T-helper 1 cell treated with Interleukin-12 subunit alpha and Interleukin-12 subunit beta and Interleukin-4 antibody, amounts not matched to agents 30 ng/mL and 1 ng/mL, for 36 hours (primary cell): ENCODE data around the gene GIT2. TPM values are rescaled to one million over a fixed set of nuclear protein-coding genes. Genes with fewer than 3 reads are reported as not detected.
"Not testable (repeated sequence)": the region's sequence is repeated elsewhere in the genome, so short reads cannot be mapped to it uniquely, and the experiment has no call there.

ENCODE experiments used
- intact Hi-C: fragments of 100-400 bp; cut with micrococcal nuclease; formaldehyde crosslinking; loops from one replicate; pipeline ENCODE4 v1.15.1; 2024
- total RNA-seq: library from RNA; stranded (reverse); gene quantifications from 2 replicates; pipeline ENCODE4 v1.2.3, GENCODE V29; 2022

The GIT2 gene
- total RNA-seq, 1 donor from 2014 or later: 139 TPM

DNA sequence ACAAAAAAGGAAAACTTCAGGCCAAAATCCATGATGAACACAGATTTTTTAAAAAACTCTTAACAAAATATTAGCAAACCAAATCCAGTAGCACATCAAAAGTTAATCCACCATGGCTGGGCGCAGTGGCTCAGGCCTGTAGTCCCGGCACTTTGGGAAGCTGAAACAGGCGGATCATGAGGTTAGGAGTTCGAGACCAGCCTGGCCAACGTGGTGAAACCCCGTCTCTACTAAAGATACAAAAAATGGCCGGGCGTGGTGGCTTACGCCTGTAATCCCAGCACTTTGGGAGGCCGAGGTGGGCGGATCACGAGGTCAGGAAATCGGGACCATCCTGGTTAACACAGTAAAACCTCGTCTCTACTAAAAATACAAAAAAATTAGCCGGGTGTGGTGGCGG is 9.9 kb downstream of the GIT2 start:
- intact Hi-C loops: not testable (repeated sequence)

DNA sequence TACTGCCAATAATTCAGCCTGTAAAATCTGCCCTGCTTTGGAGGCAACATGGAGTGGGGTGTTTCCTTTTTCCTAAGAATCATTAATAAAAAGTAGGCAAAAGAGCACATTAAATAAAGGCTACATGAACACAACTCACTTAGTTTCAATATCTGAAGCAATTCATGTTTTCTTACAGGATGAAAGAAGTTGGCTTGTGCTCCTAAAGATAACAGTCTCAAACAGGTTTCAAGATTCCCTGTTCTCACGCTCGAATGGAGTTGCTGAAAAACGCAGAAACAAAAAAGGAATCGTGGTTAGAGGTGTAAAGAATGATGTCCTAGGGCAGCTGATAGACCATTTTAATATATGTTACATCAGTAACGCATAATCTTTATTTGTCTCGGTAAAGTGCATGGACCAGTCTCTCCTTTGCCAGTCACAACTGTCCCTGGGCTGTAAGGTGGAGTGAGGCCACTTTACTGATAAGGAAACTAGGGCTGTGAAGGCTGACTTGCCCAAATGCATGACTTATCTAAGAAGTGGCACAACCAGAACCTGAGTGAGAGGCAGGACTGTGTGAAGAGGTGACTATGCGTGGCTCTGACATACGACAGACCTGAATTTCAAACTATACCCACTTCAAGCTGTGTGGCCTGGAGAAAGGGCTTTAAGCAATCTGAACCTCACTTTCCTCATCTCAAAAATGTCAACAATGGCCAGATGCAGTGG is 12.6 kb downstream of the GIT2 start:
- intact Hi-C loops: no loop called here

DNA sequence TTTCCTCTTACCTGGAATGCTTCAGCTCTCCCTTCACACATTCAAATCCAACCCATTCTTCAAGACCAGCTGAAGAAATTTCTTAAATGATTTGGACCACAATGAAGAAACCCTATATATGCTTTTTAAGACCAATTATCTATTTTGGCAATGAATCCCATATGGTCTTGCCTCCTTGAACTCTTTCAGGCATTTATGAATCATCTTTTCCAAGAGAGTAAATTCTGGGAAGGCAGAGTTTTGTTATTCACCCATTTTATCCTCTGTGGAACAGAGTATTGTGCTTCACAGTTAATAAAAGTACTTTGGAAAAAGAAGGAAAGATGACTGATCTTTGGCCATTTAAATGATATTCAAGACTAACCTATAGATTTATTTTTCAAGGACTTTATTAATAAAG is 14.0 kb downstream of the GIT2 start:
- intact Hi-C loops: no loop called here

DNA sequence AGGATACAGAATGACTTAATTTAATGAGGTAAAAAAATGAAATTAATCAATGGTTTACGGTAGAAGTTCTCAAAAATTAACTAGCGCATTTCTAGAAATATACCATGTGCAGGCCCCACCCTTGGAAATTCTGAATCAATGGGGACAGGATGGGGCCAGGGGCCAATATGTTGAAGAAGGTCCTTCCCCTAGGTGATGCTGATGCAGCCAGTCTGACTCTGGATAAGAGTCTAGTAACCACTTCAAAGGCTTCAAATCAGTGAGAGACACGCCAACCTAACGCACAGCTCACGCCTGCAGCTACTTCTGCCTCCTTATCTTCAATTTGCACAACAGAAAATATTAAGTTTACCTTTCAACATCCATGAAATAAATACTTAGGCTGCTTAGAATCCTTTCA is 14.9 kb downstream of the GIT2 start:
- intact Hi-C loops: loop anchor here (1.0 kb wide), 2 partner anchors 8 to 13 kb away; no protein-coding TSS in a partner anchor

DNA sequence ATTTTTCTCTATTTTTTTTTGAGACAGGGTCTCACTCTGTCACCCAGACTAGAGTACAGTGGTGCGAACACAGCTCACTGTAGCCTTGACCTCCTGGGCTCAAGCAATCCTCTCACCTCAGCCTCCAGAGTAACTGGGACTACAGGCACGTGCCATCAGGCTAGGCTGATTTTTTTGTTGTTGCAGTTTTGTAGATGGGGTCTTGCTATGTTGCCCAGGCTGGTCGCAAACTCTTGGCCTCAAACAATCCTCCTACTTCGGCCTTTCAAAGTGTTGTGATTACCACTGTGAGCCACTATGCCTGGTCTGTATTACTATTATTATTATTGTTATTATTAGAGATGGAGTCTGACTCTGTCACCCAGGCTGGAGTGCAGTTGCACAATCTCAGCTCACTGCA is 23.3 kb downstream of the GIT2 start:
- intact Hi-C loops: loop anchor here (1.0 kb wide), 2 partner anchors 8 to 26 kb away; partner anchors contain the start of gene ANKRD13A

DNA sequence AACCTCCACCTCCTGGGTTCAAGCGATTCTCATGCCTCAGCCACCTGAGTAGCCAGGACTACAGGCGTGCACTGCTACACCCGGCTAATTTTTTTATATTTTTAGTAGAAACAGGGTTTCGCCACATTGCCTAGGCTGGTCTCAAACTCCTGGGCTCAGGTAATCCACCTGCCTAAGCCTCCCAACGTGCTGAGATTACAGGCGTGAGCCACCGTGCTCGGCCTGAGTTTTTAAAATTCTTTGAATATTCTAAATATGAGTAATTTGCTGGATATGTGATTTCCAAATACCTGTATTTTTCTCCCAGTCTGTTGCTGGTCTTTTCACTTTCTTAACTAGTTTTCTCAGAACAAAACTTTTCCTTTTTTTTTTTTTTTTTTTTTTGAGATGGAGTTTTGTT is 27.4 kb downstream of the GIT2 start:
- intact Hi-C loops: no loop called here

DNA sequence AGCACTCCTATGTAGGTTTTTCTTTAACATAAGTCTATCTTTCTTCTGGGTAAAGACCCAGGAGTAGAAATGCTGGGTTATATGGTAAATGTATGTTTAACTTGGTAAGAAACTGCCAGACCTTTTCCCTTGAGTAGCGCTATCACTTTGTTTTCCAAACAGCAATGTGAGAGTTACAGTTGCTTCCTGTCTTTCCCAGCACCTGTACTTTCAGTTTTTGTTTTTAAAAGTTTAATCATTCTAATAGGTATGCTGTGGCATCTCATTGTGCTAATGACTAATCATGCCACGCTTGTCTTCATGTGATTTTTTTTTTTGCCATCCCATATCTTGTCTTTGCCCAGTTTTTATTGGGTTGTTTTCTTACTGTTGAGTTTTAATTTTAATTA is 28.1 kb downstream of the GIT2 start:
- intact Hi-C loops: no loop called here

DNA sequence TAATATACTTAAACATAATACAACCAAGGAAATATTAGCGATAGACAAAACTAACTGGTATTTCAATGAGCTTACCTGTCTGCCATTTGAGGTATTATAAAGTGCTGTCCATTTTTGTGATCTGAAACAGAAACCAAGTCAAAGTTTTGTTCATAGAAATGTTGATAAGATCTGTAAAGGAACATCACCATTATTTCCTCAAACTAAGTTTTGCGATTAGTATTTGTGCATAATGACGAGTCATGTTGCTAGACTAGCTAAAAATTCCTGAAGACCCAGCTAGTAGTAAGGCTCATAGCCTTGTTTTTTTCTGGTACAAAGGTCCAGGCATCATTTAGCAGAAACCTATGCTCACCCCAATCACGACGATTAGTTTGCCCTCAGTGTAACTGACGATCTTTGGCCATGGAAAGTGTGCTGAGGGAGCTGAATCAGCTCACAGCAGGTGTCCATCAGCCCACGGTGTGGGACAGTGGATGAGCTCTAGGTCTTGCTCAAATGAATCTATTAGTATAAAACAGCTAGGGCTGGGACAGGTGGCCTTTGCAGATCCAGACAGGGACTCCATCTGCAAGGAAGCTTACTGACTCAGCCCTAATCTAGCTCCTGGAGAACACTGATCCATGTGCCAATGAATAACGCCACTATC is 28.7 kb downstream of the GIT2 start:
- intact Hi-C loops: no loop called here

DNA sequence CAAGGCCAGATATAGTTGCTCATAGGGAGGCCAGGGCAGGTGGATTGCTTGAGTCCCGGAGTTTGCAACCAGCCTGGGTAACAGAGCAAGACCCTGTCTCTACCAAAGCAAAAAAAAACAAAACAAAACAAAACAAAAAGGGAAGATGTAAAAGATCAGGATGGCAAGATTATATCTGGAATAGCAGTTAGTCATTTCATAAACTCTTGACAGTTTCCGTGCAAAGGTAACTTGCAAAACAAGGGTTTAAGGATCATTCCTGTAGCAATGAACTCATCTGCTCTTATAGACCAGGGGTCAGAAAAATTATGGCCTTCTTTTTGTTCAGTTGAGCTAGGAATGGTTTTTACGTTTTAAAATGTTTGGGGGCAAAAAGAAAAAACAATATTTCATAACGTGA is 29.6 kb downstream of the GIT2 start:
- intact Hi-C loops: no loop called here

DNA sequence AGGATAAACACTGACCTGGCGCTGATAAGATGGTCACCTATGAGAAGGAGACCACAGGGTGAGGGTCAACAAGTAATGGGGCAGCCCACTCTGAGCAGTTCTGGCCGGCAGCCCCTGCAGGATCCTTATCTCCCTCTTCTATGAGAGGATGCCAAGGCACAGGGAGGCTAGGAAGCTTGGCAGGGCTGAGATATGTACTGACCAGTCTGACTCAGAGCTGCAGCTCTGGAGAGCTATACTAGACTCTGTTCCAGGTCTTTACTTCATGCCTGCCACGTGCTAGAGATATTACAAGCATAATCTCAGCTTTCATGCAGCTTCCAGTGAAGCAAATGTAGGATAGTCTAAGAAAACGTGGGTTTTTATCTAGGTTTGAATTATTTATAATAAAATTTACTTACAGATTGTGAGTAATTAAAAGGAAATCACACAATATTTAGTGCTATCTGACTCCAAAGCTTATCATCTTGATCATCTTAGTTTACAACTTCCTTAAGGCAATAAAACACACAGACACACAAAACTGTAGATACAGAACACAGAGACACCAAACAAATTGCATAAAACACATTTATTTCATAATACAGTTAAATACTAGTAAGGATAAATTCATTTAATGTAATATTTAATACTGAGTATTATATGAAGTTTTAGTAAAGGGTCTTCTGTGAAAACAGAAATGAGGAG is 32.3 kb downstream of the GIT2 start:
- intact Hi-C loops: no loop called here

DNA sequence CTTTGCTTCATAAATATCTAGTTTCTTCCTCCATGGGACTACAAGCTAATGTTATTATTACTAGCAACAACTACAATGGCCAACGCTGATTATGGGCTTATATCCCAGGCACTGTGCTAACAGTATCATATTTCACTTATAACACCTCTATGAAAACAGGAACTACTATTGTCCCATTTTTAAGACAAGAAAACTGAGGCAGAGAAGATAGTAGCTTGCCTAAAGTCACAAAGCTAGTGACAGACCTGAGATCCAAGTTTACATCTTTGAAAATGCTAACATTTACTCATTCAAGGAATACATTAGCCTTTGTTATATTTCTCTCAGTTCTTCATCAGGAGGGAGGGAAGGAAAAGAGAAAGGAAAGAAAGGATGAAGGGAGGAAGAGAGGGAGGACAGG is 32.8 kb downstream of the GIT2 start:
- intact Hi-C loops: no loop called here

DNA sequence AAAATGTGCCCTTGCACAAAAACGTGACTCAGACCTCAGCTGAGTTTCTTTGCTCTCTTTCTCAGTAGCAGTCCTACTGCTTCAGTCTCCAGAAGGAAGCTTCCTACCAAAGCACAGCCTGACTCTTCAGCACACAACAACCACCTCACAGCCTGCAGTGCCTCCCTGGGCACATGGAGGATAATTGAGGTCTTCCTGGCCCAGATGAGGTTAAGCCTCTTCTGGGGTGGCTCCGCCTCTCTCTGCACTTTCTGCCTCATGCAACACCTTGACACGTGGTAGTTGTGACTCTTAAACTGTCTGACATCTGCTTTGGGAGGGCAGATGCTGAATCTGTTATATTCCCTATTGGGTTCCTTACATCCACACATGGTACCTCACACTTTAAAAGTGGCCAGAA is 33.8 kb downstream of the GIT2 start:
- intact Hi-C loops: no loop called here

DNA sequence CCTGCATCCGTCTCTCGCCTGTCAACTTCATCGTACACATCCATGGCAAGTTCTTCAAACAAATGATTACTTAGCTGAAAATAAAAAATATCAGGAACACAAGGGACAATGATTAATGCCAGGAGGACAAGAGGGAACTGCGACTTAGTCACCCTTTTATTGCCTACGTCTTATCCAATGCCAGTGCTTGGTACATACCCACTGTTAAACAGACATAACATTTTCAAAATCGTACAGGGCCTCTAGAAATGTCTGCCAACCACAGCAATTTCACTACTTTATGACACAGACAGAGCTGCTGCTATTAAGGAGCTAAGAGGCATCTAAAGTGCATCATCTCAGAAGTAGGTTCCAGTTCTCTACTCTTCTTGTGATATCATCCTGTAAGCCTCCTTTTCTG is 34.6 kb downstream of the GIT2 start:
- intact Hi-C loops: no loop called here

DNA sequence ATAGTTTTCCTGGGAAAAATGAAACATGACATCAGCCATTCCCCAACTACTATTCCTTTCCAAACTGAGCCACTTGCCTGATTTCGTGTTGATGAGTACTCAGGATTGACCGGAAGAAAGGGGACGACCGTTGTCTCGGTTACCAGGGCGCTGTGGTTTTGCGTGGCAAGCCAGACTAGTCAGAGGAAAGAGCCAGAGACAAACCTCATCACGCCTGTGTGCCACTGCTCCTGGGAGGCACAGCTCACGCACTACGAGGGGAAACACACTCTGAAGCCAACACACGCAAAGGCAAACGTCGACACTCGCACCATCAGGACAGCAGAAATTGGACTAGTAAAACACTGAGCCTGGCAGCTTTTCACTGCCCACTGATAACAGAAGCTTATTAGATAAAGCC is 35.0 kb downstream of the GIT2 start:
- intact Hi-C loops: no loop called here

DNA sequence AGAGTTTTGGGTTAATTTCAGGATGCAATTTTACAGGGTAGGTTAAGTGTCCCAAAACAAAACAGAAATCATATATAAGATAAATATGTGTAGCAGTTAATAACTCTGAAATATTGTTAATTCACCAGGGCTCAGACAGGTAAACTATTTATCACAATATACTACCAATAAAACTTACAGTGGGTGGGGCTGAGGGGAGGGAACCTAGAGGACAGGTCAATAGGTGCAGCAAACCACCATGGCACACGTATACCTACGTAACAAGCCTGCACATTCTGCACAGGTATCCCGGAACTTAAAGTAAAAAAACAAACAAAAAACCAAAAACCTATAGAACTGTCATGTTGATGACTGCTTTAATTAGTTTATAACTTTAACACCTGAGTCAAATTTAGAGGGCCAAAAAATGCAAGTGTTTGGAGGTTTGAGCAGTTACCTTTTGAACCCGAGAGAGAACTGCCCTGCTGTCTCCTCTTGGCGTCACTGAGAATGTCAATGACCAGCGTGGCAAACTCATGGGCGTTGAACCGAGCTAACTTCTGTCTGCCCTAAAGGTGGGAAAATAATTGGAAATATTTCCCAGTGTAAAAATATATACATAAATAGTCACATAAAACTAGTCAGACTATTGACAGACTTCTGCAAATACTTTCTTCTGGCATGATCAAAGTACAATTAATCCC is 36.6 kb downstream of the GIT2 start:
- intact Hi-C loops: no loop called here

DNA sequence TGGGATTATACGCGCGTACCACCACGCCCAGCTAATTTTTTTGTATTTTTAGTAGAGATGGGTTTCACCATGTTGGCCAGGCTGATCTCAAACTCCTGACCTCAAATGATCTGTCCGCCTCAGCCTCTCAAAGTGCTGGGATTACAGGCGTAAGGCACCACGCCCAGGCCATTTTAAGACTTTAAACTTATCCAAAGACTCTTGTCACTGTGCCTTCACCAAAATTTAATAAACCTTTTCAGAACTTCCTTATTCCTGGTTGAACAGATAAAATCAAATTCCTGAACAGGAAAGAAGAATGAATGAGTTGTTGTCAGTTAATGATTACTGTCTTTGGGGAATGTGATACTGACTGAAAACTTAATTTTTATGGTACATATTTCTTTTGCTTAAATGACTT is 37.8 kb downstream of the GIT2 start:
- intact Hi-C loops: no loop called here

DNA sequence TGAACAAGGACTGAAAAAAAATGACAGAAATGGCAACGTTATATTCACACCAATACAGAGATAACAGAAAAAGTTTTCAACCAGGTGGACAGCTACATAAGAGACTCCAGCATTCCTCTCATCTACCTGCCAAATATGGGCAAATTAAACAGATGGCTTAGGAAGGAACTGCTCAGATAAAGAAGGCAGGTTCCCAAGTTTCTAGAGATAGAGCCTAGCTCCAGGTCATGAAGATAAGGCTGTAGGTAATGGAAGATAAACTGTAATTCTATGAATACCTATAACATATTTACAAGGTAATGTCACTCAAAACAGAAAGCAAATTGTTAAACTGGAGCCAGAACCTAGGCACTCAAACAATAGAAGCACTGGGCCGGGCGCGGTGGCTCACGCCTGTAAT is 42.5 kb downstream of the GIT2 start:
- intact Hi-C loops: no loop called here

DNA sequence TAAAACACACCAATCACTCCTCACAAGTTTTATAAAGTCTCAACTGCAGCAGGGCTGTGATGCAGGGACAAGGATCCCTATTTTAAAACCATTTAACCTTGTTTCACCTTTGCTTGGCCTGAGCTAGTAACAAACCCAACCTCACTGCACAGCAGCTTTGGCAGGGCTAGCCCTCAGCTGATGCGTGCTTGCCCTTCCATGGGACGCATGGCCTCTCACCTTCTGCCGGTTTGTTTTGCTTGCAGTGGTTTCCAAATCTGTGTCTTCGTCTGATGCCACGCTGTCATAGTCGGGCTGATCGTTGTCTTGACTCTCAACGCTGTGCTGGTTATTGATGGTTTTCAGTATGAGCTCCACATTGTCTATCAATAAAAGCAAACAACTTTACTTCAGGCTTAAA is 43.3 kb downstream of the GIT2 start:
- intact Hi-C loops: no loop called here

DNA sequence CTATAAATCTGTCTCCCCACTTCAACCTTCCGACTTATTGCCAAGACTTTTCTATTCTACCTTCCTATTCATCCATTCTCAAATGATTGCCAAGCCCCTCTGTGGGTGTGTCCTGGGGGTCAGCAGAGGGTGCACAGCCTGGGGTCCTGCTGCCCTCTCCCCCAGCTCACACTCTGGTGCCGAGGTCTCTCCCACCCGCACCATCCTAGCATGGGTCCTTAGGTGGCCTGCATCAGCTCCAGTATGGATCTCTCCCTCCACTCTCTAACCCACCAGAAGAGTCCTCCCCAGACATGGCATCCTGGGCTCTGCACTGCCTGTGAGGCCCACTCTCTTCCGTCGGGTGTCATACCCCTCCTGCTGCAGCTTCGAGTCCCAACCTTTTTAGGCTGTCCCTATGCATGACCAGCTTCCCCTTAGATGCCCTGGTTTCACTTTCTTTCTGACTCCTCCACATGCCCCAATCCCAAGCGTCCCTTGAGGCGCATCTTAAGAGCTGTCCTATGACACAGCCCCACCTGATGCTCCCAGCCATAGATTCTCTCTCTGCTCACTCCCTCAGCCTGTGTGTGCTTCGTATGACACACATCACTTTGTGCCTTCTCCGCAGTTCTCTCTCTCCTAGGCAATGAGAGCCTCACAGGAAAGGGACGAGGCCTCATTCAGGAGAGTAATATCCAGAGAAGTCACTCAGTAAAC is 43.9 kb downstream of the GIT2 start:
- intact Hi-C loops: no loop called here

DNA sequence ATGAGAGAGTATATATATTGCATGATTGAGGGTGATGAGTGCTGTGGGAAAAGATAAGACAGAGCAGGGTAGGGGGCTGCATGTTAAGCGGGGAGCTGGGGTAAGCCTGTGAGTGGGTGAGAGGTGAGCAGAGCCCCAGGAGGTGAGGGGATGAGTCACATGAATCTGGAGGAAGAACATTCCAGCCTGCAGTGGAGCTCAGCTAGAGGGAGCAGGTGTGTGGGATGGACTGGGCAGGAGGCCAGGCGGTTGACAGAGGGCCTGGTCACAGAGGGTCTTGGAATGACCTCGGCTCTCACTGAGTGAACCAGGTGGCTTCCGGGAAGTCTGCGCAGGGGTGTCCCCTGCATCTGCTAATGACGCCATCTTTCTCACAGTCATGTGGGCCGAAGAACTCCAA is 44.4 kb downstream of the GIT2 start:
- intact Hi-C loops: no loop called here

DNA sequence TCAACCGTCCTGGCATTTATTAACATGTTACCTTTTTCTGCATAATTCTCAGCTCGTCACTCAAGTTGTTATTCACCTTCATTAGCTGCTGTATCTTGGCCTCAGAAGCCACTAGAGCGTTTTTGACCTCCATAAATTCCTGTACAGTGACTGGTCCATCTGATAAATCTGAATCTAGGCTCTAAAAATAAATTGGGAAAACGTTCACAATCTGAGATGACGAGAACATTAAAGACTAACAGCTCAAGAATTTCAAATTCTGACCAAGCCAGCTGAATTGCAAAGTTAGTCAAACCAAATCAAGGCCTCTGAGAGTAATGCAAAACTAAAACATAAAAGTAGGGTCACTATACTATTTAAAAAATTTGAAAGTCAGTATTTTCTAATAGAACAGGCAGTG is 45.0 kb downstream of the GIT2 start:
- intact Hi-C loops: no loop called here

DNA sequence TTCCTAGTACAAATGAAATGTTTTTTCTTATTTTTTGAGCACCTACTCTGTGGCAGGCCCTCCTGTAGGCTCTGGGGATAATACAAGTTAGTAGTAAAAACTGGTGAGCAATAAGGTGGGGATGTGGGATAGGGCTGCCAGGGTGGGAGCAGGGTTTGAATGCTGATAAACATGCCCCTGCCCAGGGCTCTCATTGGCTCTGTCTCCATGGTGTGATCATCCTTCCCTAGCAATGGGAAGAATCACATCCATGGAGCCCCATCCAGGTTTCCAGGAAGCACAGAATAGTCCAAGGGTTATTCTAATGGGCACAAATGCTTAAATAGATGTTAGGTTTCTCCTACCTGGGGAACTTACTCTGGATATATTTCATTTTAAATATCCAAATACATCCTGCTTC is 45.5 kb downstream of the GIT2 start:
- intact Hi-C loops: no loop called here
